ENCODE data around the gene SPHK1. TPM values are rescaled to one million over a fixed set of nuclear protein-coding genes. Genes with fewer than 3 reads are reported as not detected.

Gene SPHK1
- total RNA-seq, 1 experiment from 2014 or later = 18.2 TPM

DNA sequence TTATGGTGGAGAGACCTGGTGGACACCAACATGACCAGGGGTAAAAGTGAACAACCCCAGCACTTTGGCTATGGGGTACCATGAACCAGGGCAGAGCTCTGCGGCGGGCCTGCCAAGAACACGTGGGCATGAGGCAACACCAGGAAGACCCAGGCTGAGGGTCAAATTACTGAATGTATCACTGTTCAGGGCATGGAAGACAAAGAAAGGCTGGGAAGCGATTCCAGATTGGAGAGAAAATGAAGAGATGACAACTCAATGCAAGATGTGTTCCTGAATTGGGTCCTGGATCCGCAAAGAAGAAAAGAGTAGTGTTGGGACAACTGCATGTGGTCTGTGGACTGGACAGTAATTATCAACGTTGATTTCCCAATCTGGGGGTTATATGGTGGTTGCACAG lies 19.8 kb downstream of the SPHK1 start:
- Histone ChIP-seq H3K4me3 (ENCODE audit: low read depth in 2 of 2, low read length in 2 of 2) (no peak overlapping the region), H3K27me3 (ENCODE audit: control insufficient read depth, insufficient read depth, low read length) (no peaks in the 10 kb centered on the region), H3K4me1 (ENCODE audit: control insufficient read depth, insufficient read depth, low read length) (no peaks in the 10 kb centered on the region), H3K27ac (ENCODE audit: low read length) (no peak overlapping the region), H3K36me3 (ENCODE audit: control insufficient read depth, insufficient read depth, low read length) (peaks cover 2% of the 10 kb centered on the region), H3K9me3 (ENCODE audit: control insufficient read depth, insufficient read depth, low read depth, low read length) (no peaks in the 10 kb centered on the region)
- TF ChIP-seq CTCF (IDR thresholded peaks at IDR 0.05) (no peak), TCF7L2 (IDR thresholded peaks at IDR 0.05; ENCODE audit: low read depth, low read length) (no peak), SIN3A (IDR thresholded peaks at IDR 0.05; ENCODE audit: borderline replicate concordance, insufficient read depth, low read depth, low read length) (no peak), POLR2AphosphoS5 (IDR thresholded peaks at IDR 0.05; ENCODE audit: low read depth, low read length) (no peak)
- TF ChIP-seq, protein P1, sequence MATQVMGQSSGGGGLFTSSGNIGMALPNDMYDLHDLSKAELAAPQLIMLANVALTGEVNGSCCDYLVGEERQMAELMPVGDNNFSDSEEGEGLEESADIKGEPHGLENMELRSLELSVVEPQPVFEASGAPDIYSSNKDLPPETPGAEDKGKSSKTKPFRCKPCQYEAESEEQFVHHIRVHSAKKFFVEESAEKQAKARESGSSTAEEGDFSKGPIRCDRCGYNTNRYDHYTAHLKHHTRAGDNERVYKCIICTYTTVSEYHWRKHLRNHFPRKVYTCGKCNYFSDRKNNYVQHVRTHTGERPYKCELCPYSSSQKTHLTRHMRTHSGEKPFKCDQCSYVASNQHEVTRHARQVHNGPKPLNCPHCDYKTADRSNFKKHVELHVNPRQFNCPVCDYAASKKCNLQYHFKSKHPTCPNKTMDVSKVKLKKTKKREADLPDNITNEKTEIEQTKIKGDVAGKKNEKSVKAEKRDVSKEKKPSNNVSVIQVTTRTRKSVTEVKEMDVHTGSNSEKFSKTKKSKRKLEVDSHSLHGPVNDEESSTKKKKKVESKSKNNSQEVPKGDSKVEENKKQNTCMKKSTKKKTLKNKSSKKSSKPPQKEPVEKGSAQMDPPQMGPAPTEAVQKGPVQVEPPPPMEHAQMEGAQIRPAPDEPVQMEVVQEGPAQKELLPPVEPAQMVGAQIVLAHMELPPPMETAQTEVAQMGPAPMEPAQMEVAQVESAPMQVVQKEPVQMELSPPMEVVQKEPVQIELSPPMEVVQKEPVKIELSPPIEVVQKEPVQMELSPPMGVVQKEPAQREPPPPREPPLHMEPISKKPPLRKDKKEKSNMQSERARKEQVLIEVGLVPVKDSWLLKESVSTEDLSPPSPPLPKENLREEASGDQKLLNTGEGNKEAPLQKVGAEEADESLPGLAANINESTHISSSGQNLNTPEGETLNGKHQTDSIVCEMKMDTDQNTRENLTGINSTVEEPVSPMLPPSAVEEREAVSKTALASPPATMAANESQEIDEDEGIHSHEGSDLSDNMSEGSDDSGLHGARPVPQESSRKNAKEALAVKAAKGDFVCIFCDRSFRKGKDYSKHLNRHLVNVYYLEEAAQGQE (IDR thresholded peaks at IDR 0.05; ENCODE audit: insufficient read depth in 1 of 2, low read depth in 2 of 2, low read length in 1 of 2) = no peak
- ChIA-PET CTCF (no interaction called here), POLR2A (no interaction called here)
- ATAC-seq (no peak), DNase-seq (ENCODE audit: low read depth, low spot score) (no peak)
- intact Hi-C loops (cut with micrococcal nuclease; ENCODE audit: unreplicated experiment) (no loop called here), in situ Hi-C loops (cut with HindIII; ENCODE audit: low pct_unique_long_range_greater_than_20kb, low sequenced_read_pairs) (no loop called here)
- BruUV-seq (replicated peaks) = no TSS peak

DNA sequence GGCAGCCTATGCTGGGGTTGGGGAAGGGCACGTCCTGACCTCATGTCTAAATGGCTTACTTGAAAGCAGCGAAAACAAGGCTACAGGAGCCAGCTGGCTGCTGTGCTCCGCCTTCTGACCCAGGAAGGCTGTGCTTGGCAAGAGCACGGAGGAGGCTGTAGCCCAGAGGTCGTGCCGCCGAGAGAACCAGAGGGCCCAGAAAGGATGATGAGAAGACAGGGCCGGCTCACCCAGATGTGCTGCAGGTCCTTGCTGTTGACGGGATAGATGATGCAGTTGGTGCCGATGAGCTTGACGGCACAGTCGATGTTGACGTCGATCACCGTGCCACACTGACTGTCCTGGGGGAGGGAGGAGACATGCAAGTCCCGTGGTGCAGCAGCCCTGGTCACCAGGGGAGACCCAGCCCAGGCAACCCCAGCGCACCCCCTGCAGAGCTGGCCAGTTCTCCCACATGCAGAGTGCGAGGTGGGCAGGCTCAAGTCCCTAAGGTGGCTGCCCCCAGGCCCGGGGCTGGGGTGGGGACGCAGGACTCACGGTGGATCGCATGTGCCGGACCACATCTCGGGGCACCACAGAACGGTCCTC lies 20.7 kb downstream of the SPHK1 start:
- no TSS peak for BruUV-seq (replicated peaks)

More for the DNA sequence above, 20.7 kb downstream of the SPHK1 start:
- Histone ChIP-seq H3K9me3 (ENCODE audit: control insufficient read depth, insufficient read depth, low read depth, low read length) (no peaks in the 10 kb centered on the region), H3K27ac (ENCODE audit: low read length) (no peak overlapping the region), H3K36me3 (ENCODE audit: control insufficient read depth, insufficient read depth, low read length) (peaks cover 2% of the 10 kb centered on the region), H3K4me1 (ENCODE audit: control insufficient read depth, insufficient read depth, low read length) (no peaks in the 10 kb centered on the region), H3K4me3 (ENCODE audit: low read depth in 2 of 2, low read length in 2 of 2) (no peak overlapping the region), H3K27me3 (ENCODE audit: control insufficient read depth, insufficient read depth, low read length) (no peaks in the 10 kb centered on the region)
- DNase-seq (ENCODE audit: low read depth, low spot score) = no peak
- ChIA-PET POLR2A (no interaction called here), CTCF (interaction anchor here (0.7 to 4.4 kb wide), 2 partner anchors 53 to 102 kb away, joined by 3 to 32 read pairs; no protein-coding TSS in a partner anchor)
- in situ Hi-C loops (cut with HindIII; ENCODE audit: low pct_unique_long_range_greater_than_20kb, low sequenced_read_pairs) = no loop called here
- TF ChIP-seq TCF7L2 (IDR thresholded peaks at IDR 0.05; ENCODE audit: low read depth, low read length) = no peak
- TF ChIP-seq POLR2AphosphoS5 (IDR thresholded peaks at IDR 0.05; ENCODE audit: low read depth, low read length) = no peak
- no peak for TF ChIP-seq SIN3A (IDR thresholded peaks at IDR 0.05; ENCODE audit: borderline replicate concordance, insufficient read depth, low read depth, low read length)
- no peak for TF ChIP-seq CTCF (IDR thresholded peaks at IDR 0.05)
- TF ChIP-seq, protein P1 (IDR thresholded peaks at IDR 0.05; ENCODE audit: insufficient read depth in 1 of 2, low read depth in 2 of 2, low read length in 1 of 2) = no peak
- intact Hi-C loops (cut with micrococcal nuclease; ENCODE audit: unreplicated experiment) = no loop called here
- no peak for ATAC-seq

Measured in Panc1 (cell line).